SK-MEL-5 (cell line): ENCODE measurements around the gene AGBL1. TPM values are rescaled to one million over a fixed set of nuclear protein-coding genes. Genes with fewer than 3 reads are reported as not detected.
"Not testable (repeated sequence)": the region's sequence is repeated elsewhere in the genome, so short reads cannot be mapped to it uniquely, and the experiment has no call there.

Source experiments
- DNase-seq: peaks from one replicate; pipeline ENCODE4 v3.0.0-alpha.2; 2016; ENCODE audit warnings: low read depth, low spot score
- in situ Hi-C: cut with HindIII; loops from 2 replicates; pipeline ENCODE4 v1.10.0; 2016; ENCODE audit warnings: low sequenced_read_pairs, high pct_unique_total_duplicates, low pct_unique_long_range_greater_than_20kb
- total RNA-seq: library from RNA; depleted of rRNA; stranded (reverse); fragments of >200 nt; shearing (Covaris generic); gene quantifications from 2 replicates; pipeline ENCODE4 v1.2.3, GENCODE V29; 2014

The AGBL1 gene
- total RNA-seq, 1 experiment from 2014 or later: not detected

DNA sequence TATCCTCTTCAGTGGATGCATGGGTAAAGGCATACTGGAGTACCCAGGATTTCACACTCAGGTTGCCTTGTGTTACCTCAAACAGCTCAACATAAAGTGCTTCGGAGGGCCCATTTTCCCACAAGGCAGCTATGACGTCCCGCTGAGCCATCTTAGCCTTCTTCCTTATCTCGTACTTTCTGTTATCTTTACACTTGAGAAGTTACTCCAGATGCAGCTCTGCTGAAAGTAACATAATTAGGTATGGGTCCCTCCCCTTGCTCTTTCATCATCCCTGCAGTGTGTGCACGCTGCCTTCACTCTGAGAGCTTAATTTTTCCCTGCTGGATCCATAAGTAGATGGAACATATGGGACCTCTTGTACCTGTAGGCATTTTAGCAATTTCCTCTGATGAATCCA is 410.3 kb downstream of the AGBL1 start:
- no peak for DNase-seq
- in situ Hi-C loops: no loop called here

GRCh38 chr15:86491118-86491517 is 411.4 kb downstream of the AGBL1 start:
- DNase-seq: no peak
- in situ Hi-C loops: no loop called here

DNA sequence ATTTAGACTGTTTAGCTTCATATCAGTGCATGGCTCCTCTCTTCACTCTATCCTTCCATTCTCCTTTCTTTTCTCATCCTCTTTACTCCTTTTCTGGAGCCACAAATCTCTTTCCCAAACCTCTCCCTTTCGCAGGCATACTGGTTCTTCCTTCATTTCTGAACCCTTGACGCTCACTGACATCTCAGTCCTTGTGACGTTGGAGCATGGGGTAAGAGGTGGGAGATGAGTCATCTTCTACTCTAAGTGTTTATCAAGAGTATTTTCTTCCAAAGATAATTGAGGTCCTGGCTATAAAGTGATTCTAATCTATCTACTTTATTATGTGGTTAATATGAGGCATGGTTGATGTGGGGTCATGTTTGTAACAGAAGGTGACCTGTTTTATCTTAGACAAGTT is 414.2 kb downstream of the AGBL1 start:
- DNase-seq: no peak
- in situ Hi-C loops: no loop called here

GRCh38 chr15:86494475-86494874 is 414.8 kb downstream of the AGBL1 start:
- no peak for DNase-seq

GRCh38 chr15:86502301-86502700 is 422.6 kb downstream of the AGBL1 start:
- DNase-seq: no peak

More at GRCh38 chr15:86494475-86494874, 414.8 kb downstream of the AGBL1 start:
- in situ Hi-C loops: no loop called here

DNA sequence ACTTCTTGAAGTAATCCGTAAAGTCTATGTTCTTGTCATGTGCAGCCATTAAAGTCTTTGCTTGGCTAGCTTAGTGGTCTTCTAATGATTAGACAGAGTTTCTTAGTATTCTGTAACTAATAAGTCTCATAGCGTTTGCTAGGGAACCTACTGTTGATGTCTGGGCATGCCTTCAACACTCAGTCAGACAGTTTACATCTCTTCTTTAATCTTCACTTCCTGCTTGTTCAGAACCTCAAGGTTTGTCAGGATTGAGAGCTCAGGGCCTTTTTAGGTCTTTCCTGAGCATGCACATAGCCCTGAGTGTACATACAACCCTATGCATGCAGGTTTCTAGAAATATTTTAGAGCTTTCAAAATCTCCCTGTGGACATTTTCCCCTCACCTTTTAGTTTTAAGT is 426.3 kb downstream of the AGBL1 start:
- no peak for DNase-seq
- in situ Hi-C loops: no loop called here

More at GRCh38 chr15:86502301-86502700, 422.6 kb downstream of the AGBL1 start:
- in situ Hi-C loops: no loop called here

GRCh38 chr15:86506401-86506800 is 426.7 kb downstream of the AGBL1 start:
- DNase-seq: no peak
- in situ Hi-C loops: no loop called here

DNA sequence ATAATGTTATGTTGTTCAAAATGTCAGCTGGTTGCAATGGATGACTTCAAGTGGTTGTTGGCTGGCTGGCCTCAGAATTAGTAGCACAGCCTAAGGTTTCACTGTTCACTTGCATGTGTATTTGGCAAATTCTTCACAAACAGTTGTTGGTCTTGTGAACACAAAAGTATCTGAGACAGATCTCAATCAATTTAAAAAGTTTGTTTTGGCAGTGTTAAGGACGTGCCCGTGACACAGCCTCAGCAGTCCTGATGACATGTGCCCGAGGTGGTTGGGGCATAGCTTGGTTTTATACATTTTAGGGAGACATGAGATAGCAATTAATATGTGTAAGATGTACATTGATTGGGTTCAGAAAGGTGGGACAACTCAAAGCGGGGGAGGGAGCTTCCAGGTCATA is 436.0 kb downstream of the AGBL1 start:
- in situ Hi-C loops: no loop called here
- no peak for DNase-seq

GRCh38 chr15:86522721-86523120 is 443.1 kb downstream of the AGBL1 start:
- DNase-seq: no peak
- in situ Hi-C loops: no loop called here

DNA sequence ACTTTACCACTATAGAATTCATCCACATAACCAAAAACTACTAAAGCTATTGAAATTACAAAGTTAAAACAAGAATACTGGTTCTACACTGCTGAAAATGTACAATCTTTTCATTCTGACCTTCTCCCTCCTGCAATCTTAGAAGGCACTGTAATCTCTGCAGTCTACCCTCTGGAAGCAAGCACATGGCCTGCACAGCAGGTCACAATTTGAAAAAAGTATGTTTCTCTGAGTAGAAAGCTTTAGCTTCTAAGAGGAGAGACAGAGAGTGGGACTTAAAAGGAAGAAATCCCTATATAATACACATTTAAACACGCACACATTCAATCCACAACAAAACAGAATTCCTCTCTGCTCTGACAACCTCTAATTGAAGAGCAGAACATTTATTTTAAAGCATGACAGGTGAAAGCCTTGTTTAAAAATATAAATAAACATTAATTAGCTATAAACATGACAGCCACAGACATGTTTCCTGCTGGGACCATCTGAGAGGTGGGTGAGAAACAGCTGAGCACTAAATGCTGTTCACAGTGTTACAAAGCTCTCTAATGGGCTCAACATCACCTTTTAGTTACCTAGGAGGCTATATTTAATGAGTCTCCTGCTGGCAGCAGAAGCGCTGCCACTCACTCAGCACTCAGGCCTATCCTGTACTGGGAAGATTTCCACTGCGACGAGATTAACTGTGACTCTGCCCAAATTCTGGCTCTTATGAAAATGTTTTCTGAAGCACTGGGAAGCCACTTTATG is 447.4 kb downstream of the AGBL1 start:
- in situ Hi-C loops: no loop called here
- DNase-seq: no peak

DNA sequence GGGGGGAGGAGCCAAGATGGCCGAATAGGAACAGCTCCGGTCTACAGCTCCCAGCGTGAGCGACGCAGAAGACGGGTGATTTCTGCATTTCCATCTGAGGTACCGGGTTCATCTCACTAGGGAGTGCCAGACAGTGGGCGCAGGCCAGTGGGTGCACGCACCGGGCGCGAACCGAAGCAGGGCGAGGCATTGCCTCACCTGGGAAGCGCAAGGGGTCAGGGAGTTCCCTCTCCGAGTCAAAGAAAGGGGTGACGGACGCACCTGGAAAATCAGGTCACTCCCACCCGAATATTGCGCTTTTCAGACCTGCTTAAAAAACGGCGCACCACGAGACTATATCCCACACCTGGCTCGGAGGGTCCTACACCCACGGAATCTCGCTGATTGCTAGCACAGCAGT is 448.4 kb downstream of the AGBL1 start:
- in situ Hi-C loops, DNase-seq: not testable (repeated sequence)

DNA sequence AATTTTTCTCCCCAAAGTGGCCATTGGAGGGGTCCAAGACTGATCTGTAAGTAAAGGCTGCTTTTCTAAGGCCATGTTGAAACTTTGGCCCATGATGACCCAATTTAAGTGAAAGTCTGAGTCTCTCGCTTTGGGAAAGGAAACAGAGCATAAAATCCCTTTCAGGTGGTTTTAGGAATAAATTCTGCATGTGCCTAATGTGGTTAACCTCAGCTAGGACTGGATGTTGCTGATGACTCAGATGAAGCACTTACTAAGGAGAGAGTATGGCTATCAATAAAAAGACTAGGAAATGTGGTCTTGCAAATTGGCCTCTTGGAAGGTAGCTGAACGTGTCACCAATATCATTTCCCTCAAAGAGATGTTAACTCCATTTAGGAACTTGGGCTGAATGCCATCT is 458.5 kb downstream of the AGBL1 start:
- no peak for DNase-seq
- in situ Hi-C loops: no loop called here

DNA sequence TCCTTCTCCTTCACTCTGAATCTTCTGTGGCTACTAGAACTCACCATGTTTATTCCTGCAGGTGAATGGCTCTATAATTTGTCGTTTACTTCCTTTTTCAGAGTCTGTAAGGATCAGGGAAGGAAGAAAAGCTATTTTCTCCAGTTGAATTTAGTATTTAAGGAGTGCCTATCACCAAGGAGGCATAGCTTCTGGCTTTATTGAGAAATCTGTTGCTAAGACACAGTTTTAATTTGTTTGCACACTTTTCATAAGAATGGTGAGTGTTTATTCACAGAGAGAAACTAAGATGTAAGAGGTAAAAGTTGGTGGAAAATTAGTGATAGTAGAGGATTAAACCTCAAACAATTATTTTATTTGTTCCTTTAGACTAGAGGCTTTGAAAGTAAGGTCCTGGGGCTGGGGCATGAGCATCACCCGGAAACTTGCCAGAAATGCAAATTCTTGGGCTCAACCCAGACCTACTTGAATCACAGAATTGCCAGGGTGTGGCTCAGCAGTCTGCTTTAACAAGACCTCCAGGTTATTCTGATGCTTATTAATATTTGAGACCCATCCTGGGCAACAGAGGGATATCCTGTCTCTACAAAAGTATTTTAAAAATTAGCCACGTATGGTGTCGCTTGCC is 461.3 kb downstream of the AGBL1 start:
- in situ Hi-C loops: no loop called here
- no peak for DNase-seq

DNA sequence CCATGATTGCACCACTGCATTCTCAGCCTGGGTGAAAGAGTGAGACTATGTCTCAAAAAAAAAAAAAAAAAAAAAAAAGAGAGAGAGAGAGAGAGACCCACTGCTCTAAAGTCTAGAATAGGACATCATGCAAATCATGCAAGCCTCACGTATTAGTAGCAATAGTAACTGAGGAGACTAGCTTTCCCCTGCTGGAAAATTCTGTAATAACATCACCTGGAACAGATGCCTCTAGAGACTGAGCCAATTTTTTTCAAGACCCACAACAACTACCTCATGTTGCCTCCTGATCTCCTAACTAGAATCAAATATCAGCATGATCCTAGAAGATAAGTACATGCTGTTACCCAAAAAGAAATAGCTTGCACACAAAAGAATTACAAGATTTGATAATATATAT is 461.9 kb downstream of the AGBL1 start:
- in situ Hi-C loops: no loop called here
- no peak for DNase-seq

- in situ Hi-C loops: no loop called here
- DNase-seq: no peak
Measured at GRCh38 chr15:86550075-86550474, 470.4 kb downstream of the AGBL1 start.

DNA sequence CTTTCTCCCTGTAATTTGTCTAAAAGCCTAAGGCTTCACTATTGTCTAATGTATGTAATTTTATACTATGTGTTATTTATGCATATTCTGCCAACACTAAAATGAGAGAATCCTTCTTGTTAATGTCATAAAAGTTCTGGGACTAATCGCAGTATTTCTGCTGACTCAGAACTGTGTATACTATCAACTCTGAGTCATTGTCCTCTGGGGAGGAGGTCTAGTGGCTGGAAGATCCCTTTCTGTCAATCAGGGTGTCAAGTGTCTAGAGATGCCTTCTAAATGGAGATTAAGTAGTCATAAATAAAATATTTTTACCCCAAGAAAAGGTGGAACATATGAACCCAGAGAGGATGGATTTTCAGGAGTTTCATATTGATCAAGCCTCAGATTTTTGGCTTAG is 473.4 kb downstream of the AGBL1 start:
- no peak for DNase-seq
- in situ Hi-C loops: no loop called here

GRCh38 chr15:86555098-86555497 is 475.4 kb downstream of the AGBL1 start:
- in situ Hi-C loops: no loop called here
- no peak for DNase-seq

DNA sequence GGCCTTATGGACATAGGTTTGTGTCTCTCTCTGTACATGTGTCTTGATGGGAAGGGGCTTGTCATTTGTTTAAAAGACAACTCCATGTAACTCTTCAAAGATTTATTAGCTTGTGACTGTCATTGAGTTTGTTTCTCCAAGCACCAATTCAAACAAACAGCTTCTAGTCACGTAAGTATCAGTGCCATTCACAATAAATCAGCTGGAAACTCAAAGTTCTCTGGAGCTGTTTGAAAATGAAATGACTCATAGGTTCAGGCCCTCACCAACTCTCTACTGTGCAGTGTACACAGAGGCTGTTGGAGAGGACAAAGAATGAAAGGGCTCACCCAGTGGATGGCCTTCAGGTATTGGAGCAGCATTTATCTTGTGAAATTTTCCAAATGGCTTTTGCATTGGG is 476.3 kb downstream of the AGBL1 start:
- no peak for DNase-seq
- in situ Hi-C loops: no loop called here

DNA sequence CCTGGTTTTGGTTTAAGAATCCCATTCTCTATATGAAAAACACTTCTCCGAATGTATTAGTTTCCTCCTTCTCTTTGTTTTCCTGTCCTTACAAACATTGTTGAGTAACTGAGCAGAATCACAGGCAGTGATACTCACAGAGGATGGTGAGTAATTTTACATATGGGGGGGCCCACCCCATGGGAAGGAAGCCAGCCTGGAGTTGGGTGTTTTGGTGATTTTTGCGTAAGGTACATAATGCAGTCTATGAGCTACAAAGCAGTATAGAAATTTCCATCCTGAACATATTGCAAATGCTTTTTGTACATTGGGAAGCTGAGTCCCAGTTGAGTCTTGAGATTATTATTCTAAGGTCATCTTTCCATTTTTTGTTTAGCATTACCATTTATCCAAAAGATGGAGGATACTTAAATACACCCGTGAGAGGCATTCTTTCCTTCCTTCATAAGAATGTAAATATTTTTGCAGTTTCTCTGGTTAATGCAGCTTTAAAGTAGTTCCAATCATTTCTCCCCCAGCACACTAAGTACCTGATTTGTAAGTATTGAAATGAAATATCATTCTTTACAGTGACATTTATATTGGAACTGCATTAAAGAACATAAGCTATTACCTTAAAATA is 476.8 kb downstream of the AGBL1 start:
- in situ Hi-C loops: no loop called here
- no peak for DNase-seq
